ENCODE data around the gene KCNJ6. TPM values are rescaled to one million over a fixed set of nuclear protein-coding genes. Genes with fewer than 3 reads are reported as not detected.

KCNJ6 gene
- total and polyA plus RNA-seq, 9 of the 15 experiments (the other 6 are each of a cell fraction or from before 2014, with no cell fraction given) = 0.06 to 0.21 (median 0.13) TPM; not detected in 1

- TF ChIP-seq CC2D1A (IDR thresholded peaks at IDR 0.05) = peak; percentile 98
- no peak for TF ChIP-seq PPARD (CRISPR knock-in tag; IDR thresholded peaks at IDR 0.05)
- peak; percentile 42; the same call in 1 of the 2 replicates for TF ChIP-seq NFIC (IDR thresholded peaks at IDR 0.05)
- peak; percentile 52 for TF ChIP-seq HNRNPLL (IDR thresholded peaks at IDR 0.05; ENCODE audit: low read depth, low read length, poor library complexity, severe bottlenecking)
- no peak for TF ChIP-seq ZNF3 (CRISPR knock-in tag; IDR thresholded peaks at IDR 0.05)
- no peak for TF ChIP-seq ZSCAN32 (CRISPR knock-in tag; IDR thresholded peaks at IDR 0.05)
- no peak for TF ChIP-seq ZNF518B (CRISPR knock-in tag; IDR thresholded peaks at IDR 0.05)
- no peak for TF ChIP-seq ETV1 (tag; conservative IDR thresholded peaks at IDR 0.05; ENCODE audit: low read depth)
- TF ChIP-seq BCOR (IDR thresholded peaks at IDR 0.05) = peak; percentile 41; the same call in 1 of the 2 replicates
- TF ChIP-seq SETDB1 (IDR thresholded peaks at IDR 0.05; ENCODE audit: low read length) = peak; percentile 58
- no peak for TF ChIP-seq ZNF717 (CRISPR knock-in tag; IDR thresholded peaks at IDR 0.05)
- TF ChIP-seq PATZ1 (CRISPR knock-in tag; IDR thresholded peaks at IDR 0.05; ENCODE audit: borderline replicate concordance) = 0 out of 2 replicates have a peak, but pooled peaks have one; percentile 75
- TF ChIP-seq ZNF79 (CRISPR knock-in tag; IDR thresholded peaks at IDR 0.05; ENCODE audit: low read depth) = no peak; the same call in 1 of the 2 replicates
- 0 out of 4 replicates have a peak, but pooled peaks of 1 of the 2 experiments have one; percentile 21 for TF ChIP-seq ZMIZ1 (IDR thresholded peaks at IDR 0.05; ENCODE audit: low read depth in 2 of 2, low read length in 2 of 2)
- peak; percentile 11; the same call in 1 of the 2 replicates for TF ChIP-seq PHB (CRISPR knock-in tag; IDR thresholded peaks at IDR 0.05)
- TF ChIP-seq PML (IDR thresholded peaks at IDR 0.05; ENCODE audit: low read length) = no peak; the same call in 1 of the 2 replicates
- TF ChIP-seq ARID3A (IDR thresholded peaks at IDR 0.05; ENCODE audit: borderline replicate concordance, low read depth, low read length) = no peak
Measured at GRCh38 chr21:37563641-37564340, 352.5 kb downstream of the KCNJ6 start (continued).

All from K562 (cell line).